Measurements from ENCODE around the gene ZNF827. TPM values are rescaled to one million over a fixed set of nuclear protein-coding genes. Genes with fewer than 3 reads are reported as not detected.

Gene ZNF827
- total and polyA plus RNA-seq, 2 of the 13 experiments (the other 11 are each of a cell fraction or from before 2014, with no cell fraction given) = 2.8 TPM

DNA sequence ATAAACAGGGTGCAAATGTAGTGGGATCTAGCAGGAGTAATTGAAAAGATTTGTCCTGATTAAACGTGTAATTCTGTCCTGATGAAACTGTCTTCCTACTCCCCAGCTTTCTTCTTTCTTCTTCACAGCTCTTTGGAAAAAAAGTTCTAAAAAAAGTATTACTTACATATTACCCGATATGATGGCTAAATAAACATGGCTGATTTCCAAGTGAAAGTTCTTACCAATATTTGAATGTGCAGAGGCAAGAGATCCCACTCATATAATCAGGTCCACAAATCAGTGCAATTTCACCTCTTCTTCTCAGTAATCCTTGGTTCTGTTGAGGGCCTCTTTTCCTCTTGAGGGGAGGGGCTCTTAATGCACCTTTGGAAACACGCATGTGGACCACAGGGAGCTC lies 78.7 kb downstream of the ZNF827 start:
- no peak overlapping the region for H3K4me2 ChIP-seq (ENCODE audit: low read depth, low read length)
- H3K9me3 ChIP-seq (ENCODE audit: low read length) = no peaks in the 10 kb centered on the region
- in situ Hi-C loops (cut with HindIII; ENCODE audit: extremely low pct_ligation_motif_present, low pct_unique_long_range_greater_than_20kb) = no loop called here
- H3K4me1 ChIP-seq (ENCODE audit: insufficient read depth, low read length) = no peaks in the 10 kb centered on the region
- peaks cover 0 to 7% of the 10 kb centered on the region in 2 experiments; a peak in 1 of 5 replicates for H3K36me3 ChIP-seq (replicated peaks in 1 of 2; ENCODE audit: control insufficient read depth in 1 of 2, insufficient read depth in 2 of 2, low read length in 2 of 2)
- TF ChIP-seq, protein P1, sequence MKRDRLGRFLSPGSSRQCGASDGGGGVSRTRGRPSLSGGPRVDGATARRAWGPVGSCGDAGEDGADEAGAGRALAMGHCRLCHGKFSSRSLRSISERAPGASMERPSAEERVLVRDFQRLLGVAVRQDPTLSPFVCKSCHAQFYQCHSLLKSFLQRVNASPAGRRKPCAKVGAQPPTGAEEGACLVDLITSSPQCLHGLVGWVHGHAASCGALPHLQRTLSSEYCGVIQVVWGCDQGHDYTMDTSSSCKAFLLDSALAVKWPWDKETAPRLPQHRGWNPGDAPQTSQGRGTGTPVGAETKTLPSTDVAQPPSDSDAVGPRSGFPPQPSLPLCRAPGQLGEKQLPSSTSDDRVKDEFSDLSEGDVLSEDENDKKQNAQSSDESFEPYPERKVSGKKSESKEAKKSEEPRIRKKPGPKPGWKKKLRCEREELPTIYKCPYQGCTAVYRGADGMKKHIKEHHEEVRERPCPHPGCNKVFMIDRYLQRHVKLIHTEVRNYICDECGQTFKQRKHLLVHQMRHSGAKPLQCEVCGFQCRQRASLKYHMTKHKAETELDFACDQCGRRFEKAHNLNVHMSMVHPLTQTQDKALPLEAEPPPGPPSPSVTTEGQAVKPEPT (CRISPR knock-in tag; IDR thresholded peaks at IDR 0.05; ENCODE audit: low read depth) = no peak
- TF ChIP-seq, protein P2, sequence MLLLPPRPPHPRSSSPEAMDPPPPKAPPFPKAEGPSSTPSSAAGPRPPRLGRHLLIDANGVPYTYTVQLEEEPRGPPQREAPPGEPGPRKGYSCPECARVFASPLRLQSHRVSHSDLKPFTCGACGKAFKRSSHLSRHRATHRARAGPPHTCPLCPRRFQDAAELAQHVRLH (CRISPR knock-in tag; IDR thresholded peaks at IDR 0.05; ENCODE audit: borderline replicate concordance, low read depth) = no peak
- TF ChIP-seq SOX6 (IDR thresholded peaks at IDR 0.05) (no peak), SOX6 (CRISPR knock-in tag; IDR thresholded peaks at IDR 0.05) (no peak), CREM (IDR thresholded peaks at IDR 0.05) (no peak), CREM (CRISPR knock-in tag; IDR thresholded peaks at IDR 0.05) (no peak), ZNF724P (CRISPR knock-in tag; IDR thresholded peaks at IDR 0.05; ENCODE audit: borderline replicate concordance) (no peak), KLF16 (CRISPR knock-in tag; IDR thresholded peaks at IDR 0.05) (no peak), PAX8 (CRISPR knock-in tag; IDR thresholded peaks at IDR 0.05; ENCODE audit: borderline replicate concordance) (no peak), ZNF577 (CRISPR knock-in tag; IDR thresholded peaks at IDR 0.05; ENCODE audit: borderline replicate concordance, low read depth) (no peak), ZFAT (CRISPR knock-in tag; conservative IDR thresholded peaks at IDR 0.05) (no peak), ZNF138 (CRISPR knock-in tag; IDR thresholded peaks at IDR 0.05; ENCODE audit: low read depth) (no peak), FOXO1 (CRISPR knock-in tag; IDR thresholded peaks at IDR 0.05) (no peak), RBM39 (IDR thresholded peaks at IDR 0.05; ENCODE audit: low read depth, low read length, poor library complexity, severe bottlenecking) (no peak), RXRA (CRISPR knock-in tag; IDR thresholded peaks at IDR 0.05) (no peak), THAP11 (CRISPR knock-in tag; IDR thresholded peaks at IDR 0.05) (no peak), RNF2 (conservative IDR thresholded peaks at IDR 0.05; ENCODE audit: low read depth) (no peak), ZNF317 (CRISPR knock-in tag; IDR thresholded peaks at IDR 0.05) (no peak), TRIM24 (CRISPR knock-in tag; IDR thresholded peaks at IDR 0.05) (no peak), SMC3 (IDR thresholded peaks at IDR 0.05; ENCODE audit: low read length) (no peak), WIZ (CRISPR knock-in tag; IDR thresholded peaks at IDR 0.05) (no peak)
- ATAC-seq (no peak), FAIRE-seq (no peak), DNase-seq (ENCODE audit: low spot score) (no peak)
- BruUV-seq (replicated peaks) = no TSS peak
- no peak overlapping the region for H3K27ac ChIP-seq (ENCODE audit: extremely low read length, insufficient read depth, low read length)
- ChIA-PET CTCF (ENCODE audit: low intra/inter-chr PET ratio, low total read pairs) (no interaction called here), POLR2A (no interaction called here)
- H2AFZ ChIP-seq (ENCODE audit: low read length) = no peak overlapping the region
- no peaks in the 10 kb centered on the region for H4K20me1 ChIP-seq (ENCODE audit: insufficient read depth, low read length)
- H3K4me3 ChIP-seq (replicated peaks in 1 of 3; ENCODE audit: insufficient read depth in 1 of 3, low read depth in 2 of 3, low read length in 3 of 3) = no peak overlapping the region
- 92% methylated on average over 3 of the region's 3 CpGs for WGBS (ENCODE audit: low lambda C conversion rate)
- no peak overlapping the region for H3K9ac ChIP-seq (ENCODE audit: insufficient read depth, low read depth, low read length)
- intact Hi-C loops (cut with micrococcal nuclease; ENCODE audit: unreplicated experiment) = no loop called here
- H3K79me2 ChIP-seq (ENCODE audit: insufficient read depth, low read length) = no peaks in the 10 kb centered on the region
- H3K27me3 ChIP-seq (ENCODE audit: control insufficient read depth in 1 of 2, insufficient read depth in 2 of 2, low read length in 2 of 2) = no peaks in the 10 kb centered on the region

All from HepG2 (cell line).